GM19467 (cell line): ENCODE results near the gene HSPA1L.
A peak's percentile ranks its signal among the peaks of the same experiment; 100 is the strongest.
"Not testable (repeated sequence)": the region's sequence is repeated elsewhere in the genome, so short reads cannot be mapped to it uniquely, and the experiment has no call there.

Experiments
- ATAC-seq: cut with Tn5 transposase; IDR thresholded peaks from one replicate; pipeline ENCODE4 v1.9.1; 2021; ENCODE audit warnings: mild to moderate bottlenecking, moderate library complexity; ENCODE audit not compliant: unreplicated experiment

Gene HSPA1L

GRCh38 chr6:31815025-31815838 lies at the start of gene HSPA1L, which contains the start of gene HSPA1A:
HSPA1L (minus strand) TSS chr6:31815283; CDS start chr6:31811972, 3,311 bp downstream.
HSPA1A (plus strand) TSS chr6:31815543; CDS start chr6:31815757, 214 bp downstream.
- no peak for ATAC-seq

- no peak for ATAC-seq
These were observed 49.7 kb upstream of the HSPA1L start for GRCh38 chr6:31864818-31865204.

GRCh38 chr6:31864123-31864562 lies 49.1 kb upstream of the HSPA1L start:
- not testable (repeated sequence) for ATAC-seq

- peak; percentile 88 for ATAC-seq
These were observed 47.5 kb upstream of the HSPA1L start, which contains the start of gene NEU1 for GRCh38 chr6:31862344-31863235. NEU1 (minus strand) TSS chr6:31862821; CDS start chr6:31862776, 45 bp downstream.

- ATAC-seq = no peak
These were observed 46.8 kb upstream of the HSPA1L start for GRCh38 chr6:31861919-31862343.

GRCh38 chr6:31861150-31861549 lies 46.1 kb upstream of the HSPA1L start:
- no peak for ATAC-seq

DNA sequence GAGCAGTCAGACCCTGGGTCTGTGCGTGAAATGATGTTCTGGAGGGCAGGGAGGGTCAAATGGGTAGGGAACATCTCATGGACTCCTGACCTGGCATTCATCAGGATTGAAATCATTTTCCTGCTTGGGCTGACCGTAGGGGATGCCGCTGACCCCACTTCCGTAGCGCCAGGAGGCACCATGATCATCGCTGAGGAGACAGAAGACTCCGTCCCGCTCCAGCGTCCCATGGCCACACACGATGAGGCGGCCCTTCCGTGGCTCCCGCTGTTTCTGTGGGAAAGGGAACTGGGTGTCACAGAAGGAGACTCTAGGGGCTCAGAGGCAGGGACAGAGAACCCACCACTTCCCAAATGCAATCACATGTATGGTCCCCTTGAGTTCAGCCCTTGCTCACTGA lies 45.3 kb upstream of the HSPA1L start:
- no peak for ATAC-seq

- ATAC-seq = no peak
These were observed 44.8 kb upstream of the HSPA1L start for GRCh38 chr6:31859923-31860322.

DNA sequence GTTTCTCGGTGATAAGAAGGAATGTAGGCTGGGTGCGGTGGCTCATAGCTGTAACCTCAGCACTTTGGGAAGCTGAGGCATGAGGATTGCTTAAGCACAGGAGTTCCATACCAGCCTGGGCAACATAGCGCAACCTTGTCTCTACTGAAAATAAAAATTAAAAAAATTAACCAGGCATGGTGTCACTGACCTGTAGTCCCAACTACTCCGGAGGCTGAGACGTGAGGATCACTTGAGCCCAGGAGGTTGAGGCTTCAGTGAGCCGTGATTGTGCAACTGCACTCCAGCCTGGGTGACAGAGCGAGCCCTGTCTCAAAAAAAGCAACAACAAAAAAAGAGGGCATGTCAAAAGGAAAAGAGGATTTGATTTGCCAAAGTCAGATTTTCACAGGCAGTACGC lies 43.6 kb upstream of the HSPA1L start:
- ATAC-seq = no peak

DNA sequence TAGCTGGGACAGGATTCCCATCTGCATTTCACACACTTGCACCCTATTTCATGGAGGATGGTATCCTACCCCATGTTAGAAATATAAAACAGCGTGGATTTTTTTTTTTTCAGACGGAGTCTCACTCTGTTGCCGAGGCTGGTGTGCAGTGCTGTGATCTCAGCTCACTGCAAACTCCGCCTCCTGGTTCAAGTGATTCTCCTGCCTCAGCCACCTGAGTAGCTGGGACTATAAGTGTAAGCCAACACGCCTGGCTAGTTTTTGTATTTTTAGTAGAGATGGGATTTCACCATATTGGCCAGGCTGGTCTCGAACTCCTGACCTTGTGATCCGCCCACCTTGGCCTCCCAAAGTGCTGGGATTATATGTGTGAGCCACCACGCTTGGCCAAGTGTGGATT lies 42.7 kb upstream of the HSPA1L start:
- not testable (repeated sequence) for ATAC-seq

GRCh38 chr6:31851980-31852718 lies 37.1 kb upstream of the HSPA1L start:
- ATAC-seq = not testable (repeated sequence)

- no peak for ATAC-seq
These were observed 36.4 kb upstream of the HSPA1L start for GRCh38 chr6:31851485-31851832.

- no peak for ATAC-seq
These were observed 35.8 kb upstream of the HSPA1L start for GRCh38 chr6:31850765-31851484.

DNA sequence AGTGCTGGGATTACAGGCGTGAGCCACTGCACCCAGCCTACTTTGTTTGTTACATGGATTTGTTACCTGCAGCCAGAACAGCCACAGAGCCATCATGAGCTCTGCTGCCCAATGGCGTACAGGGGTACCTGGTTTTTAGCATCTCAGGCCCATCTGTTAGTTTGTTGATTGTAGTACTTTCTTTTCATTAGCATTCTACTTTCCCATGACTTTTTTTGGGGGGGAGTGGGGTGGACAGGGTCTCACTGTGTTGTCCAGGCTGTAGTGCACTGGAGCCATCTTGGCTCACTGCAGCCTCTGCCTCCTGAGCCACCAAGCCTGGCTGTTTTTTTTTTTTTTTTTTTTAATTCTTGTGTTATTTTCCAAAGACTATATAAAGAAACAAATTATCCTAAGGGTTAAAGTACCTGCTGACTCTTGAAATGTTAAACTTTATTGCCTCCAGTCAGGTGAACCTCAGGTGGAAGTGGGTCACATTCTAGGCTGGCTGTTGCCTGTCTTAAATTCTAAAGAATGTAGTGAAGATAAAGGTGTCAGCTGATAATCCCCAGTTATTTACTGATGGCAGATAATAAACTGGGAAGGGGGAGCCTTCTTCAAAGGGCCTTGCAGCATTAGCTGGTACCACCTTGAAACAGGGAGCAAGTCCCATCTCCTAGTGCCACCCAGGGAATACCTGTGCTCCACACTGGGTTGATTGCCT lies 32.3 kb upstream of the HSPA1L start:
- no peak for ATAC-seq

- ATAC-seq = no peak
These were observed 29.4 kb upstream of the HSPA1L start for GRCh38 chr6:31844507-31844906.

- no peak for ATAC-seq
These were observed 27.0 kb upstream of the HSPA1L start for GRCh38 chr6:31842053-31842452.

- not testable (repeated sequence) for ATAC-seq
These were observed 24.7 kb upstream of the HSPA1L start for GRCh38 chr6:31839779-31840126.

DNA sequence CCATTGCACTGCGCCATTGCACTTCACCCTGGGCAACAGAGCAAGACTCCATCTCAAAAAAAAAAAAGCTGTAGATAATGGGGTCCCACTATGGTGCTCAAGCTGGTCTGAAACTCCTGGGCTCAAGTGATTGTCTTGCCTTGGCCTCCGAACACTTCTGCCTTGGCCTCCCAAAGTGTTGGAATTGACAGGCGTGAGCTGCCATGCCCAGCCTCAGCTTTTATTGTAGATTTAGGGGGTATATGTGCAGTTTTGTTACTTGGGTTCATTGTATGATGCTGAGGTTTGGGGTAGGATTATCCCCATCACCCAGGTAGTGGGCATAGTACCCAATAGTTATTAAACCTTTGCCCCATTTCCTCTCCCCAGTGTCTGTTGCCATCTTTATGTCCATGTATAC lies 23.9 kb upstream of the HSPA1L start:
- no peak for ATAC-seq

DNA sequence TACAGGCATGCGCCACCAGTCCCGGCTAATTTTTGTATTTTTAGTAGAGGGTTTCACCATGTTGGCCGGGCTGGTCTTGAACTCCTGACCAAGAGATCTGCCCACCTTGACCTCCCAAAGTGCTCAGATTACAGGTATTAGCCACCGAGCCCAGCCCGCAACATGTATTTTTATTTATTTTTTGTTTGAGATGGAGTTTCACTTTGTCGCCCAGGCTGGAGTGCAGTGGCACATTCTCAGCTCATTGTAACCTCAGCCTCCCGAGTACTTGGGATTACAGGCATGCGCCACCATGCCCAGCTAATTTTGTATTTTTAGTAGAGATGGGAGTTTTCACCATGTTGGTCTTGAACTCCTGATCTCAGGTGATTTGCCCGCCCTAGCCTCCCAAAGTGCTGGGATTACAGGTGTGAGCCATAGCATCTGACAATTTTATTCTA lies 23.1 kb upstream of the HSPA1L start:
- ATAC-seq = not testable (repeated sequence)
